ENCODE results near the gene MST1. TPM values are rescaled to one million over a fixed set of nuclear protein-coding genes. Genes with fewer than 3 reads are reported as not detected.

The MST1 gene
- total and polyA plus RNA-seq, 9 of the 15 experiments (the other 6 are each of a cell fraction or from before 2014, with no cell fraction given), result 0.08 to 1.8 (median 0.40) TPM

DNA sequence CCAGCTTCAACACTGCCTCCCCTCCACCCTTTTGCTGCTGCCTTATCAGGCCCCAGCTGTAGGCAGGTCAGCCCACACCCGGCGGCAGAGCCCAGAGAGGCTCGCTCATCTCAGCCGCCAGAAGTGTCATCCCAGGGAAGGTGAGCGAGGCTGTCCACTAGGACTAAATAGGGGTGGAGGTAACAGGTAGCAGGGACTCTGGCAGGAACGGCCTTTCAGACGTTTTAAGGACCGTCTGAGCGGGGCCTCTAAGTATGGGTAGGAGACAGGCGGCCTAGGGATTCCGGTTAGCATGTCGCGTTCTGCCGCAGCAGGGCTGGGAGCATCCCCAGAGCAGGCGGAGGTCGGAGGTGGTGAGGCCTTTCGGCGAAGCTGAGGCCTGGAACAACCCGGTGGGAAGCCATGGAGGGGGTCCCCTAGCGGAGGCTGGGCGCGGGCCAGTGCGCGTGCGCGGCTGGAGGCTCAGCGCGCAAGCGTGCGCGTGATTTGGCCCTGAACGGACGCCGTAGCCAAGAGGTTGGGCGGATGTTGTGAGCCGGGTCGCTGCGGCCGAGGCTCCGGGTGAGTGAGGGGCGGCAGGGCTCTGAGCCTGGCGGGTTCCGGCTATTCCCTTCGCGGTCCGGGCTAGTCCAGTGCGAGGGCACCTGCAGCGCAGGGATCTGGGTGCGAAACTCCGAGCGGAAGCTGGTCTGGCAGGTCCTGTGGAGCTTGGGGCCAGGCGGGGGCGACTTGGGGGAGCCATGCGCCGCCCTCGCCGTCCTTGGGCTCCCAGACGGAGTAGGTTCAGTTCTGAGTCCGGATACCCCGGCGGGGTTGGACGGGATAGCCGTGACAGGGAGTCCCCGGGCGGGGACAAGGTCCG is at the start of gene MST1, which contains the start of gene RNF123 (continued):
- TF ChIP-seq PRMT5 (CRISPR knock-in tag; IDR thresholded peaks at IDR 0.05) (no peak), LARP7 (IDR thresholded peaks at IDR 0.05) (no peak), NFIC (IDR thresholded peaks at IDR 0.05) (peak; percentile 9; the same call in 1 of the 2 replicates), SMARCC2 (IDR thresholded peaks at IDR 0.05; ENCODE audit: low read depth) (no peak), KLF16 (IDR thresholded peaks at IDR 0.05) (peak; percentile 54; the same call in 1 of the 2 replicates), CEBPB (tag; IDR thresholded peaks at IDR 0.05) (no peak), PTRF (tag; IDR thresholded peaks at IDR 0.05) (no peak), ZNF445 (CRISPR knock-in tag; IDR thresholded peaks at IDR 0.05; ENCODE audit: low read depth) (no peak), FOXK2 (conservative IDR thresholded peaks at IDR 0.05 in 1 of 2, IDR thresholded peaks at IDR 0.05 in 1 of 2; ENCODE audit: low read depth in 2 of 2) (0 out of 4 replicates have a peak, but pooled peaks of 1 of the 2 experiments have one; percentile 35), NCOA4 (IDR thresholded peaks at IDR 0.05; ENCODE audit: partially characterized antibody) (no peak), DNMT1 (IDR thresholded peaks at IDR 0.05) (no peak), PHTF2 (CRISPR knock-in tag; IDR thresholded peaks at IDR 0.05) (no peak), TEAD2 (tag; IDR thresholded peaks at IDR 0.05) (no peak)
- TF ChIP-seq, protein P1, sequence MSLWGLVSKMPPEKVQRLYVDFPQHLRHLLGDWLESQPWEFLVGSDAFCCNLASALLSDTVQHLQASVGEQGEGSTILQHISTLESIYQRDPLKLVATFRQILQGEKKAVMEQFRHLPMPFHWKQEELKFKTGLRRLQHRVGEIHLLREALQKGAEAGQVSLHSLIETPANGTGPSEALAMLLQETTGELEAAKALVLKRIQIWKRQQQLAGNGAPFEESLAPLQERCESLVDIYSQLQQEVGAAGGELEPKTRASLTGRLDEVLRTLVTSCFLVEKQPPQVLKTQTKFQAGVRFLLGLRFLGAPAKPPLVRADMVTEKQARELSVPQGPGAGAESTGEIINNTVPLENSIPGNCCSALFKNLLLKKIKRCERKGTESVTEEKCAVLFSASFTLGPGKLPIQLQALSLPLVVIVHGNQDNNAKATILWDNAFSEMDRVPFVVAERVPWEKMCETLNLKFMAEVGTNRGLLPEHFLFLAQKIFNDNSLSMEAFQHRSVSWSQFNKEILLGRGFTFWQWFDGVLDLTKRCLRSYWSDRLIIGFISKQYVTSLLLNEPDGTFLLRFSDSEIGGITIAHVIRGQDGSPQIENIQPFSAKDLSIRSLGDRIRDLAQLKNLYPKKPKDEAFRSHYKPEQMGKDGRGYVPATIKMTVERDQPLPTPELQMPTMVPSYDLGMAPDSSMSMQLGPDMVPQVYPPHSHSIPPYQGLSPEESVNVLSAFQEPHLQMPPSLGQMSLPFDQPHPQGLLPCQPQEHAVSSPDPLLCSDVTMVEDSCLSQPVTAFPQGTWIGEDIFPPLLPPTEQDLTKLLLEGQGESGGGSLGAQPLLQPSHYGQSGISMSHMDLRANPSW (CRISPR knock-in tag; IDR thresholded peaks at IDR 0.05), result no peak
- TF ChIP-seq, protein P2, sequence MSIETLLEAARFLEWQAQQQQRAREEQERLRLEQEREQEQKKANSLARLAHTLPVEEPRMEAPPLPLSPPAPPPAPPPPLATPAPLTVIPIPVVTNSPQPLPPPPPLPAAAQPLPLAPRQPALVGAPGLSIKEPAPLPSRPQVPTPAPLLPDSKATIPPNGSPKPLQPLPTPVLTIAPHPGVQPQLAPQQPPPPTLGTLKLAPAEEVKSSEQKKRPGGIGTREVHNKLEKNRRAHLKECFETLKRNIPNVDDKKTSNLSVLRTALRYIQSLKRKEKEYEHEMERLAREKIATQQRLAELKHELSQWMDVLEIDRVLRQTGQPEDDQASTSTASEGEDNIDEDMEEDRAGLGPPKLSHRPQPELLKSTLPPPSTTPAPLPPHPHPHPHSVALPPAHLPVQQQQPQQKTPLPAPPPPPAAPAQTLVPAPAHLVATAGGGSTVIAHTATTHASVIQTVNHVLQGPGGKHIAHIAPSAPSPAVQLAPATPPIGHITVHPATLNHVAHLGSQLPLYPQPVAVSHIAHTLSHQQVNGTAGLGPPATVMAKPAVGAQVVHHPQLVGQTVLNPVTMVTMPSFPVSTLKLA (conservative IDR thresholded peaks at IDR 0.05), result peak; percentile 38 to 72; a peak in 3 of 4 replicates
- TF ChIP-seq, protein P3, sequence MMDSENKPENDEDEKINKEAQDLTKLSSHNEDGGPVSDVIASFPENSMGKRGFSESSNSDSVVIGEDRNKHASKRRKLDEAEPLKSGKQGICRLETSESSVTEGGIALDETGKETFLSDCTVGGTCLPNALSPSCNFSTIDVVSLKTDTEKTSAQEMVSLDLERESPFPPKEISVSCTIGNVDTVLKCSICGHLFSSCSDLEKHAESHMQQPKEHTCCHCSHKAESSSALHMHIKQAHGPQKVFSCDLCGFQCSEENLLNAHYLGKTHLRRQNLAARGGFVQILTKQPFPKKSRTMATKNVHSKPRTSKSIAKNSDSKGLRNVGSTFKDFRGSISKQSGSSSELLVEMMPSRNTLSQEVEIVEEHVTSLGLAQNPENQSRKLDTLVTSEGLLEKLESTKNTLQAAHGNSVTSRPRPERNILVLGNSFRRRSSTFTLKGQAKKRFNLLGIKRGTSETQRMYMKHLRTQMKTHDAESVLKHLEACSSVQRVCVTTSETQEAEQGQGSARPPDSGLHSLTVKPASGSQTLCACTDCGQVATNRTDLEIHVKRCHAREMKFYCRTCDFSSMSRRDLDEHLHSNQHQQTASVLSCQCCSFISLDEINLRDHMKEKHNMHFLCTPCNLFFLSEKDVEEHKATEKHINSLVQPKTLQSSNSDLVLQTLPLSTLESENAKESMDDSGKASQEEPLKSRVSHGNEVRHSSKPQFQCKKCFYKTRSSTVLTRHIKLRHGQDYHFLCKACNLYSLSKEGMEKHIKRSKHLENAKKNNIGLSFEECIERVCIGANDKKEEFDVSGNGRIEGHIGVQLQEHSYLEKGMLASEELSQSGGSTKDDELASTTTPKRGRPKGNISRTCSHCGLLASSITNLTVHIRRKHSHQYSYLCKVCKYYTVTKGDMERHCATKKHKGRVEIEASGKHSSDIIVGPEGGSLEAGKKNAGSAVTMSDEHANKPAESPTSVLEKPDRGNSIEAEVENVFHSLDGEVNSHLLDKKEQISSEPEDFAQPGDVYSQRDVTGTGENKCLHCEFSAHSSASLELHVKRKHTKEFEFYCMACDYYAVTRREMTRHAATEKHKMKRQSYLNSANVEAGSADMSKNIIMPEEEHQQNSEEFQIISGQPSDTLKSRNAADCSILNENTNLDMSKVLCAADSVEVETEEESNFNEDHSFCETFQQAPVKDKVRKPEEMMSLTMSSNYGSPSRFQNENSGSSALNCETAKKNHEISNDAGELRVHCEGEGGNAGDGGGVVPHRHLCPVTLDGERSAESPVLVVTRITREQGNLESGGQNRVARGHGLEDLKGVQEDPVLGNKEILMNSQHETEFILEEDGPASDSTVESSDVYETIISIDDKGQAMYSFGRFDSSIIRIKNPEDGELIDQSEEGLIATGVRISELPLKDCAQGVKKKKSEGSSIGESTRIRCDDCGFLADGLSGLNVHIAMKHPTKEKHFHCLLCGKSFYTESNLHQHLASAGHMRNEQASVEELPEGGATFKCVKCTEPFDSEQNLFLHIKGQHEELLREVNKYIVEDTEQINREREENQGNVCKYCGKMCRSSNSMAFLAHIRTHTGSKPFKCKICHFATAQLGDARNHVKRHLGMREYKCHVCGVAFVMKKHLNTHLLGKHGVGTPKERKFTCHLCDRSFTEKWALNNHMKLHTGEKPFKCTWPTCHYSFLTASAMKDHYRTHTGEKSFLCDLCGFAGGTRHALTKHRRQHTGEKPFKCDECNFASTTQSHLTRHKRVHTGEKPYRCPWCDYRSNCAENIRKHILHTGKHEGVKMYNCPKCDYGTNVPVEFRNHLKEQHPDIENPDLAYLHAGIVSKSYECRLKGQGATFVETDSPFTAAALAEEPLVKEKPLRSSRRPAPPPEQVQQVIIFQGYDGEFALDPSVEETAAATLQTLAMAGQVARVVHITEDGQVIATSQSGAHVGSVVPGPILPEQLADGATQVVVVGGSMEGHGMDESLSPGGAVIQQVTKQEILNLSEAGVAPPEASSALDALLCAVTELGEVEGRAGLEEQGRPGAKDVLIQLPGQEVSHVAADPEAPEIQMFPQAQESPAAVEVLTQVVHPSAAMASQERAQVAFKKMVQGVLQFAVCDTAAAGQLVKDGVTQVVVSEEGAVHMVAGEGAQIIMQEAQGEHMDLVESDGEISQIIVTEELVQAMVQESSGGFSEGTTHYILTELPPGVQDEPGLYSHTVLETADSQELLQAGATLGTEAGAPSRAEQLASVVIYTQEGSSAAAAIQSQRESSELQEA (IDR thresholded peaks at IDR 0.05; ENCODE audit: low read depth), result peak; percentile 93
